HG02938 (cell line): ENCODE results near the gene PRPF18.

Experiments
- ATAC-seq: cut with Tn5 transposase; IDR thresholded peaks from one replicate; pipeline ENCODE4 v1.9.1; 2021; ENCODE audit warnings: mild to moderate bottlenecking, moderate library complexity; ENCODE audit not compliant: unreplicated experiment

Gene PRPF18

DNA sequence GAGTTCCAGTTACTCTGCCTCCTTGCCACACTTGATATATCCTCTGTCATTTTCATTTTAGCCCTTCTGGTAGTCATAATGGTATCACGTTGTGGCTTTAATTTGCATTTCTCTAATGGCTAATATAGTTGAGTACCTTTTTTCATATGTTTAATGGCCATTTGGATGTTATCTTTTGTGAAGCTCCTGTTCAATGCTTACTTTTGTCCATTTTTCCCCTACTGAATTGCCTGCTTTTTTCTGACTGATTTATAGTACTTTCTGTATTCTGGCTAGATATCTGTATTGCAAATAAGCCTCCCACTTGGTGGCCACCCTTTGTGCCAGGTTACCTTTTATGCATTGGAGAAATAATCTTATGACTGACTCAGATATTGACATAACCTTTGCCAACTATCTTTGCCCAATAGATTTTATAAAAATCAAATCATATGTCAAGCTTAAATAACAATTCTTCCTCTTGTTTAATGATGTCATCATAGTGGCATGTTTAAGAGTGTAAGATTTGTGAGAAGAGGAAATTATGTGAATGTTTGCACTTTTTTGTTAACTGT is 50.6 kb downstream of the PRPF18 start:
- ATAC-seq: peak; percentile 72

DNA sequence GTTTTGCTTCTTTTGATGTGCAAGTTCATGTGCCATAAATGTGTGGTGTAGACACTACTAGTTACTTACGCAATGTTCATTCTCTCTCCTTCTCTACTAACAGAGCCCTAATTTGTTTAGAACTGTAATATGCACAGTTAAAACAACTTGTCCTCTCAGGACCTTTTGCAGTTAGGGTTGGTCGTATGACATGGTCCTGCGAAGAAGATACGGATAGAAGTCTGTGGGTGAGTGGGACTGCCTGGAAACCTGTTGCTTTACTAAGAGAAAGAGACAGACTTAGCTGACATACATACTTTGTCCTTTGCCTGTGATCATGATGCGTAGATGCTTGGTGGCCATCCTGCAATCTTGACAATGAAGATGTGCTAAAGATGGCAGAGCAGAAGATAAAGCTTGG is 51.1 kb downstream of the PRPF18 start:
- no peak for ATAC-seq

DNA sequence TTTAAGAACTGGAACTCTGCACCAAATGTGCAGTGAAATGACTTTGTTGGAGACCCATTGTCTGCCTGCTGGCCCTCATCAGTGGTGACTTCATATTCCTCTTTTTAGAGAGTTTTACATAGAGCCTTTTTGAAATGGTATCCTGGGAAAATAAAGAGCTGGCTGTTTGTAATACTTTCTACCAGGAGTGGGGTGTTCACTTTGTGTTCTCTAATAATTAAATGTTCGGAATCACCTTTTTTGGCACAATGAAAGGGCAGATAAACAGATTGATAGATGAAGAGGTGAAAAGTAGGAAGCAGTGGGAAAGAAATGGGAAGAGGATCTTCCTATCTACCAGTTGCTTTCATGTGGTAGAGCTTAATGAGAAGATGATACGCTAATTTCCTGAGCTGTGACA is 55.5 kb downstream of the PRPF18 start:
- ATAC-seq: no peak

DNA sequence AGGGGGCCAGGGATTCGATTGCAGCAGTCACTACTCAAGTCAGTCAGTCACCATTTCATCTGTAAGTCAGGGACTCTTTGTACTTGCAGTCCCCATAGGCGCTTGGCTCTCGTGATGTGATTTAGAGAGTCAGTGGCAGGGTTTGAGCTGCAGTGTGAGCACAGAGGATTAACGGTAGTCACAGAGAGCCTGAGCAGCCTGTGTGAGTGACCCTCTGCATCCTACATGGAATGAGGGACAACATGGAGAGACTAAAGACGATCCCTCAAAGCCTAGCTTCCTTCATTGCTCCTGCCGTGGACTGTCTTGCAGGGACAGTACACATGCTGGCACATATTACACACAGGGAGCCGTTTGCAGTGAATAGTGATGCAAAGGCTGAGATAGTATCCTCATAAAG is 56.3 kb downstream of the PRPF18 start:
- no peak for ATAC-seq

DNA sequence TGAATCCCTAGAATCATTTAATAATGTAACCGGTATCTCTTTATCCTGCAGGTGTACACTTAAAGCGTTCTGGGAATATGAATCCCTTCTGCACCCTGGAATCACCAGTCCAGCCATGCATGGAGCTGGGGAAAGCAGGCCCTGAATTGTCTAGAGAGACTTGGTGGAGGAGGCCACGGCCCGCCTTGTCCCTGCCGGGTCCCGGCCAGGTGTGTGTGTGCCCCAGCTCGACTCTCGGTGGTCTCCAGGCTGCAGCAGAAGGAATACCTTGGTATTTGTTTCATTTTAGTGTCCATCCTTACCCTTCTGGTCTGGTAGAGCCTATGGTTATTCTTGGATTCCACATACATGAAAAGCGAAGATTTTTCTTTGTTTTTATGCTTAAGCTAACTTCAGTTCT is 58.1 kb downstream of the PRPF18 start:
- no peak for ATAC-seq

DNA sequence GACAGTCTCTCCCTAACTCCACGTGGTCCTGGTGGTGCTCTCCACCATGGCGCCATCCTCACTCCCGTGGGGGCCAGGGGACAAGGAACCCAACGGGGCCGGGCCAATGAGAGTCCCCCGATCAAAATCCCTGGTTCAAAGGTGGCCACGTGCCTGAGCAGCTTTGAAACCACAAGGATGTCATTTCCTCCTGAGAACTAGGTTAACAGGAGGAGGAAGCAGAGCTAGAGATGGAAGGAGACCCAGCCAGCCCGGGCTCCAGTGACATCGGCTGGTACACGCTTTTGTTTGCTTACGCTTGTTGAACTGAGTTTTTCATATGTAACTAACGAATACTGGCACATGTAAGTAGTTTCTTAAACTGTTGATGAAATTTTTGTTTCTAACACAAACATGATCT is 61.7 kb downstream of the PRPF18 start:
- no peak for ATAC-seq

DNA sequence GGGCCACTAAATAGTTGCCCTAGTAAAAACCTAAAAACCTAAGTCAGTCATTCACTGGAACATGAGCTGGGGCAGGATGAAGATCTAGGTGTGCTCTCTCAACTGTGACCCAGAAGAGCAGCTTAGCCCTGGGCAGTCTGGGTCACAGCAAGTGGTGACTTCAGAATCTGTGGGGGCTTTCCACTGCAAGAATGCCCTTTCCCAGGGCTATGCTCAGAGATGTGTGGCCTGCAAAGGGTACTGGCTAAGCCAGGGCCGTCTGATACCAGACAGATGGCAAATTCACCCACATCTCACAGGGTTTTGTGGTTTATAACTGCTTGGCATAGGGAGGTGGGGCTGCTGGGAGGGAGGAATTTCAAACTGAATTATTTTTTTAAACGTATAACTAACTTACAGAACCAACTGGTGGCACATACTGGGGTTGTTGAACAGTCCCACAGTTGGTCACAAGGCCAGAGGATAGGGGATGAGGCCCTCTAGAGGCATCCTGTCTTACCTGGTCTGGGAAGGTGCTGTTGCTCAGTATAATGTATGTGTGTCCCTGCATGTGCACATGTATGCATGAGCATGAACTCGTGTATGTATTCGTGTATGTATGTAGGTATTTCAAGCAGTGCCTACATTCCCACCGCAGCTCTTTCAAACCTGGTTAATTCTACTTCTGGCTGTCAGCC is 63.2 kb downstream of the PRPF18 start:
- no peak for ATAC-seq

DNA sequence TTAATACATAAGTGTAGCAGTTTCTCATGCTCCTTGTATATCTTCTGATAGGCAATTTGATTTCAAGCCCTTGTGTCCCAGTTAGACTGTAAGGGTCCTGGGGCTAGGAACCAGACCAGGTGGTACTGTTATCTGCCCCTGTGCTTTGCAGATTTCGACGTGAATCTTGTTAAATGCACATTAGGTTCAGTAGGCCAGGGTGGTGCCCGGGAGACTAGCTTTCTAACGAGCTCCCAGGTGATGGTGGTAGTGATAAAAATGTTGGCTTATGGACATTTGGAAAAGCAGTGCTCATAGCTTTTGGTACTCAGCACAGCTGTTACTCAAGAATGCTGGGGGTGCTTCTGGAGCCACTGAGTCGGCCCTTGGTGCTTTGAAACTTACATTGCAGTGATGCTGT is 64.2 kb downstream of the PRPF18 start:
- ATAC-seq: no peak

DNA sequence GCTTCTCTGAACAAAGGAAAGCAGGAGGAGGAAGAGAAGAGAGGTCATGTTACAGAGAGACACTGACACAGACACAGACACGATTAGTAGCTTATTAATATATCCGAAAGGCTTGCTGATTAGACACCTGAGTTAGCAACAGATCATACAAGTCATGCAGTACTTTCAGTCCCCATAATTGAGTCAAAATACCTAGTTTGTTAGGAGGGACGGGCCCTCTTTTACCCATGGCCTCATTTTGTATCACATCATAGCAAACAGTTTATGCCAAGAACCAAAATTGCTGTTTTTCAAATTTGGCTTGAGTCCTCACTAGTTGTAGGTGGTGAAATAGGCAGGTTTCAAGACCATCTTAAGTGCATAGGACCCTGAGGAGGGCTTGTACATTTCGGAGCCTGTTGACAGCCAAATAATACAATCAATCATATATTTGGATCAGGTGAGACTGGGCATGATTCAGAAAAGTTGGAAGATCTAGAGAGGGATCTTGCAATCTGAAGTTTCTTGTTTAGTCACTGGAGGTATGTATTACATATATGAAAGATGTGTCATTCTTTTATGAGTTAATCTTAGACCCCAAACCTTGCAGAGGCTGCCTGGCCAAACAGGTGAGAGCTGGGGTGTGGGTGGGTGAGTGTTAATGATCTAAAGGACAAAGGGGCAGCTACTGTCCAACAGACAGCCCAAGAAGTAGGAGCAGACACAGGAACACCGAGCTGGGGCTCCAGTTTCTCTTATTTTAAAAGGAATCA is 65.4 kb downstream of the PRPF18 start:
- no peak for ATAC-seq

DNA sequence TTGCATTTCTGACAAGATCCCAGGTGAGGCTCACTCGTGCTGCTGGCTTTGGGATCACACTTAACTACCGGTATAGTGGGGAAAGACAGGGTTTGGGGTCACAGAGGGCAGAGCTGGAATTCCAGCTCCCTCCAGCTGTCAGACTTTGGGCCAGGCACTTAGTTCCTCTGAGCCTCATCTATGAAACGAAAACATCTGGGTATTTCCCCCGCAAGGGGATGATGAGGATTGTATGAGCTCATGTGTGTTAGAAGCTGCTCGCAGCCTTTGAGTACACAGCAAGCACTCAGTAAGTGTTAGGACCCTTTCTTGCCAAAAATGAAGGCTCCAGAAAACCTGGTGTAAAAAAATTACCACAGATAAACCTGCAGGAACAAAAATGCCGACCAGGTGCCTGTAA is 66.1 kb downstream of the PRPF18 start:
- ATAC-seq: no peak

DNA sequence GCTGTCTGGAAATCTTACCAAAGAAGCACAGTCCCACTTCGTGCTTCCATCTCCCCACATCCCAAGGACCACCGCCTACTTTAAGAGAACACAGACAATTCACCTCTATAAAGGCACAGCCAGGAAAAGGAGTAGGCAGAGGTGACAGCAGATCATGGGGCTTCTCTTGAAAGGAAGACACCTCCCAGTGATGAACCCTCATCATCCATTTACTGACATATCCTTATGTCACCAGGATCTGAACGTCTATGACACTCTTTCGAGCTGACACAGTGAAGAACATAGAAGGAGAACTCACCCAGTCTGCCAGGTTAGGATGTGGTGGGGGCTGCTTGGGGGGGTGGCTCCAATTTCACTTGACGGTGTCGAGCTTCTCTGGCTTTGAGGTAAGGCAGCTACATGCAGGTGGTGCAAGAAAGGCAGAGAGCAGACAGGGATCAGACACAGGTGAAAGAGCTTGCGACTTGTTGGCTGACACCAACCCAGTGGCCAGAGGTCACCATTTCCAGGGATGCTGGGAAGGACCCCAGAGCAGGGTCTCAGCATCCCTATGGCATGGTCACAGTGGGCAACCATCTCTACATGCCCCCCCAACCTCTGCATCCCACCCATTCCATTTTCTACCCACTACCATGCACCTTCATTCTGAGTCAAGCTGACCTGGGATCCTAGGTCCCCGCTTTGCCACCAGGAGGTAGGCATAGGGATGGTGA is 67.5 kb downstream of the PRPF18 start:
- no peak for ATAC-seq

DNA sequence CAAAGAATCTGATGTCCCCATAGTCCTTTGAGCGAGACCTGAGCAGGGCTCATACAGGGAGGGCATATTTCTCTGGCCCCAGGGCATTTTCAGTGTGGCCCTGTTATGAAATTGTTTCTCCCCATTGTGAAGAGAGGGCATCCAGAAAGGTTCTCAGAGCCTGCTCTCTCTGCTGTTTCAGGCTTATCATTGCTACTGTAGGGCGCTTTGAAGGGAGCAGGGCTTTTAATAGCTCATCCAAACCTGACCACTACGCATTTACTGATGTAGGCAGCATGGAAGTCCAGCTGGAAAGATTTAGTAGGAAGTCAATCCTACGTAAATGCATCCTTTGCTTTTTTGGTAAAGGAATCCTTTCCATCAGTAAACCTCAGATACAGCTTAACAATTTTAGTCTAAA is 68.1 kb downstream of the PRPF18 start:
- ATAC-seq: no peak

DNA sequence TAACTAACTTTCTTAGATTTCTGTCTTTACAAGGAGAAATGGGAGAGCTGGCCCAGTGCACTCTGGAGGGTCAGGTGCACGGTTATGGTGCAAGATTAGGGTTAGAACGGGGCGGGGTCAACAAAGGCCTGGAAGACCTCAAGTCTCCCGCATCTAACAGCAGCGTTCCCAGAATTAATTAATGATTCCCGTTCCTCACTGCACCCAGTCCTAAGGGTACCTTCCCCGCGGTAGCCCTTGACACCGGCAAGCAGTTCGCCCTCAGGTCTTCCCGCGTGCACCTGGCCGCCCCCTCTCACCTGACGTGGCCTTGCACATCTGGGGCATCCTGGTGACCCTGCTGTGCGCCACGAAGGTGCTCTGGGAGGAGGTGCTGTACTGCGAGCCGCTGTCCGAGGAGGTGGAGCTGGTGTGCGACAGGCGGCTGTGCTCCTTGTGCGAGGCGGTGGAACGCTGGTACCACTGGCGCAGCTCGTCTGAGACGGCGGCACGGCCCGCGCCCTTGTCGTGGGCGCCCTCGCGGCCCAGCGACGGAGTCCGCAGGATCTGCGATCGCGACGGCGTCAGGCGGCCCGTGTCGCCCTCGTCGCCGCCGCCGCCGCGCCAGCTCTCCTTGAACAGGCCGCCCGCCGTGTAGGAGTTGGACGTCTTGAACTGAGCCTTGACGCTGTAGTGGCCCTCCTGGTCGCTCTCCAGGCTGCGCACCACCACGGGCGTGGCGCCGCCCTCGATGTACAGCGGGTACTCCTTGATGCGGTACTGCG is 69.8 kb downstream of the PRPF18 start:
- ATAC-seq: no peak

DNA sequence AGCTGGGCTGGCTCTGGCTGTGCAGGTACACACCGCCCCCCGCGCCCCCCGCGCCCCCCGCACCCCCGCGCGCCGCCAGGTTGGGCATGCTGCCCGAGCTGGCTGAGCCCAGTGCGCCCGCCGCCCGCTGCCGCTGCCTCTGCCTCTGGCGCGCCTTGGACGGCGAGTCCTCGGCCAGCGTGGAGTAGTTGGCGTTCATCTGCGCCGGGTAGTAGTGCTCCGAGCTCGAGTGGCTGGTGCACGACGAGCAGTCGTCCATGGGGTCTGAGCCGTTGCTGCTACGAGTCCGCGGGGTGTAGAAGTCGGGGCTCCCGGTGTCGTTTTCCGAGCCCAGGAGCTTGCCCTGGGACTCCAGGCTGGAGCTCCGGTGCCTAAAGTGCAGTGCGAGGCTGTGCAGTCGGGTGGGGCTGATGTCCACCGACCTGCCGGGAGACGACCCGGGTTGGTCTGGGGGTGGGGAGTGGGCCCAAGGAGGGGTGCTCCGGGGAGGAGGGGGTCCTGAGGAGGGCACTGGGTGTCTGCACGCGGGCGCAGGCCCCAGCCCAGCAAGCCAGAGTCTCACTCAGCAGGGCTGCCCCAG is 70.4 kb downstream of the PRPF18 start:
- no peak for ATAC-seq

DNA sequence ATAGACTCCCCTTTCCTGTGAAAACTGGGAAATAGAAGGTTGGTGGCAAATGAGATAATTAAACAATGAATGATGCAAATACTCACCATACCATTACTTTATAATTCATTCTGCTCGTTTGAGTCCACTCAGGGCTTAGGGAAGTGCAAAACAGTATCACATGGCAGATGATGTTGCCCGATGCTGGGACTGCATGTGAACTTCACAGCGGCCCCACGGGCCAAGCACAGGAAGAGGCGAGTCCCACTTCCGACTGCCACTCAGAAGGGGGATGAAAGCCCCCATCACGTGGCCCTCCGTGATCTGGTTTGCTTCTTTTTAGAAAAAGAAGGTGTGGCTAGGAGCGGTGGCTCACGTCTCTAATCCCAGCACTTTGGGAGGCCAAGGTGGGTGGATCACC is 71.5 kb downstream of the PRPF18 start:
- no peak for ATAC-seq

DNA sequence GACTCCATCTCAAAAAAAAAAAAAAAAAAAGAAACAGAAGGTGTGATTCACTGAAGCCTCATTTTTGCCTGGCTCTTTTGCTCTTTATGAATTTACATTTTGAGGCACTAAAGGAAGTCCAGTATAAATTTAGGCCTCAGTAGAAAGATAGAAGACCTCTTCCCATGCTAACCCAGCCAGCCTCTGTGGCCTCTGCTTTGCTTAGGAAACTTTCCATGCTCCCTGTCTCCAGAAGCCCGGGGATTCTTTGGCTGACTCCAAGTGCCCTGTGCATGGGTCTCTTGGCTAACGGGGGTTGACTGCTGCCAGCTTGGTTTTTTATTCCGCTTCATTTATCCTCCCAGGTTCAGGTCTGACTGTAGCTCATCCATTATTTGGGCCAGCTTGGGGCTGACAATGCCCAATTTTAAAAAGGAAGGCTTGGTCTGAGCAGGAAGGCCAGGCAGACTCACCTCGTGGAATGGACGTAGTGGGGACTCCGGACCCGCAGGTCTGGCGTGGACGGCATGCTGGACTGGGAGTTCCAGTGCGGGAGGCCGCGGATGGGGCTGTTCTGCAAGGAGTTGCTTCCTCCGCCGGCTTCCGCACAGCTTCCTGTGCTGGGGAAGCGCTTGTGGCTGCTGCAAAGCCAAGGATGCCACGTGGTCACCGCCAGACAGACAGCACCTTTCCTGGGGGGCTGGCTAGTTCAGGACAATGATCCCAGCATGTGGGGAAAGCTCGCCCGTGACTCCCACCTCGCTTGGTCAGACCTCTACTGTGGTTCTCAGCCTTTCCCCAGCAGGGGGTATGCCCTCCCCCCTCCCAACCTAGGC is 72.3 kb downstream of the PRPF18 start:
- no peak for ATAC-seq

DNA sequence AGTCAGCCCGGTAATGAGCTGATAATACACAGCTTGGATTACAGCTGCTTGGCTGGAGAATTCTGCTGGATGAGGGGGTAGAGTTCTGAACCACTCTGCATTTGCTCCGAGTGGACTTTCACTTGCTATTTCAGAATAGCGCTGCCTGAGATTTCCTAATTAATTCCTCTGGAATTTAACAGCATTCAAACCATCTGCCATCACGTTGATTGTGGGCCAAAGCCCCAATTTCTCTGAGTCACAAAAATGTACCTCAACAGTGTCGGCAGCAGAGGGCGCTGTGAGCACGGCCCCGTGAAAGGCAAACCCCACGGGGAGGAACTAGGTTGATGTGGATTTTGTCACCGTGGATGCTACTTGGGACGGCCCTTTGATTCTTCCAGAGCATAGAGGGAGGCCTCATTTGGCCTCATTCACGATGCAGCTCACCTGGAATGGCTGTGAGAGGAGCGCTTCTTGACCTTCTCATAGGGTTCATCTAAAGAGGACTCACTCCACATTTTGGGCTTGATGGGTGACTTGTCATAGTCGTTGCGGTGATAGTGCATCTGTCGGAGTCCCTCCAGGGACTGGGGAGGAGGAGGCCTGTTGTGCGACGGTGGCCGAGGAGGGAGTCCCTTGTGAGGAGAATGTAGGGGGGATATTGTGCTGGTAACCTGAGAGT is 73.3 kb downstream of the PRPF18 start:
- no peak for ATAC-seq

DNA sequence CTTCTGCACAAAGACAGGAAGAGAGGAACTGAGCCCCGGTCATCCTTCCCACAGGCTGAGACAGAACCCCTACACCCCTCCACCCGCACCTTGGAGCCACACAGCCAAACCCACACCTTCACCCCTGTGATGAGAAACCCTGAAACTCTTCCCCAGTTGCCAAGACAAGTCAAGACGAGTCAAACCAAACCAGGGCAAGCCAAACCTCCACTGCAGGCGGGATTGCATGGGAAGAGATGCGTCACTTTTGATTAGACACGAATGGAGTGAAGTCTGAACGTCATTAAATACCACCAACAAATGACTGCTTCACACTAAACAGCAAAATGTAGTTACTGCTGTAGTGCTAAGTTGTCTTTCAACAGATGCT is 73.8 kb downstream of the PRPF18 start:
- ATAC-seq: no peak

DNA sequence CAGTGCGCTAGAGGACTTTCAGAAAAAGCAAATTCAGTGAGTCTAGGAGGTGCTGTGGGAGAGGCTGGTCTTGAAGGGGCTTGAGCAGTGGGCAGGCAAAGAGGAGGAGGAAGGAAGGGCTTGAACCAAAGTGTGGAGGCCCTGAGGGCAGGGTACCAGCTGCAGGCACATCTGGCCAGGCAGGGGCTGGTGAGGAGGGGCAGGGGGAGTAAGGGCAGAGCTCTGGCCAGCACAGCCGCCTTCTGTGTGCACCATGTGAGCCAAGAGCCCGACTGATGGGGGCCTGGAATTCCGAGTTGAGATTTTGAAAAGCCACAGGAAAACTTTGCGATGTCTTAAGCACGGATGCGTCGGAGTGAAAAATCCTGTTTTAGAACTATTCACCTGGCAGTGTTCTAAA is 74.5 kb downstream of the PRPF18 start:
- ATAC-seq: no peak
